GM12878 (cell line): ENCODE data around the gene SPTLC2. TPM values are rescaled to one million over a fixed set of nuclear protein-coding genes. Genes with fewer than 3 reads are reported as not detected.

Experiments used
- ATAC-seq: fragments of 200-7000 bp; cut with Tn5 transposase; 3 replicates; pipeline ENCODE4 v1.9.1; 2020; ENCODE audit warnings: mild to moderate bottlenecking, moderate library complexity
- BruUV-seq: library from RNA; stranded (reverse); fragments of 400-500 nt; replicated peaks from 2 replicates; lab custom pipeline; 2021; lab: Mats Ljungman, UMichigan
- CTCF ChIA-PET: fragments of 300-600 bp; sonication (Branson Sonifier 250); formaldehyde crosslinking; extraction: SDS; loops from one replicate; lab custom pipeline; 2021; ENCODE audit warnings: inconsistent platforms; lab: Yijun Ruan, JAX
- POLR2A ChIA-PET: fragments of 350-600 bp; formaldehyde crosslinking; extraction: SDS; loops from one replicate; lab custom pipeline; 2021; ENCODE audit warnings: inconsistent platforms; lab: Charles Lee
- RAD21 ChIA-PET: fragments of 300-600 bp; sonication (Branson Sonifier 250); formaldehyde crosslinking; loops from one replicate; lab custom pipeline; 2023; ENCODE audit warnings: antibody characterized with exemption; ENCODE audit not compliant: unreplicated experiment; lab: Charles Lee
- SMC1A ChIA-PET: fragments of 300-600 bp; sonication (Branson Sonifier 250); formaldehyde crosslinking; loops from one replicate; lab custom pipeline; 2023; ENCODE audit not compliant: unreplicated experiment, uncharacterized antibody; lab: Charles Lee
- DNase-seq: peaks from one replicate; pipeline ENCODE4 v3.0.0-alpha.2; 2011; ENCODE audit warnings: low read depth, low spot score
- FAIRE-seq: peaks from 3 replicates; lab custom pipeline; 2011; peaks lifted over from hg19 to GRCh38; lab: Jason Lieb, UNC
- H2AFZ ChIP-seq: 2 replicates; pipeline ENCODE4 v1.6.0; 2011; ENCODE audit warnings: low read depth, low read length, control low read depth; ENCODE audit not compliant: control insufficient read depth
- H3K27ac ChIP-seq: 2 replicates; pipeline ENCODE4 v1.5.1; 2011; ENCODE audit warnings: control low read depth; ENCODE audit not compliant: control insufficient read depth, insufficient read depth
- H3K27me3 ChIP-seq, 2 experiments: replicated peaks in 1 of 2; 2 replicates each; pipeline versions ENCODE4 v1.6.0 to v1.6.1; 2011; ENCODE audit warnings: low read length in 1 of 2; ENCODE audit not compliant: control insufficient read depth in 2 of 2, insufficient read depth in 2 of 2
- H3K36me3 ChIP-seq, 2 experiments: 2 replicates each; pipeline ENCODE4 v1.5.1; 2011; ENCODE audit warnings: low read length in 1 of 2; ENCODE audit not compliant: control insufficient read depth in 2 of 2, insufficient read depth in 2 of 2
- H3K4me1 ChIP-seq: 2 replicates; pipeline ENCODE4 v1.6.1; 2011; ENCODE audit warnings: mild to moderate bottlenecking, low read length, moderate library complexity, mixed read lengths; ENCODE audit not compliant: control insufficient read depth, insufficient read depth
- H3K4me2 ChIP-seq: 2 replicates; pipeline ENCODE4 v1.6.0; 2011; ENCODE audit warnings: control low read depth; ENCODE audit not compliant: control insufficient read depth, insufficient read depth
- H3K4me3 ChIP-seq: fragments of 200-600 bp; sonication (generic); 2 replicates; pipeline ENCODE4 v1.5.1; 2016
- H3K79me2 ChIP-seq: 2 replicates; pipeline ENCODE4 v1.6.0; 2011; ENCODE audit warnings: low read length; ENCODE audit not compliant: control insufficient read depth, insufficient read depth
- H3K9ac ChIP-seq: 2 replicates; pipeline ENCODE4 v1.8.0; 2011; ENCODE audit warnings: low read length, control low read depth, mixed read lengths; ENCODE audit not compliant: control insufficient read depth, insufficient read depth
- H3K9me3 ChIP-seq: replicated peaks from 3 replicates; pipeline ENCODE4 v1.5.1; 2011; ENCODE audit warnings: mild to moderate bottlenecking, low read length; ENCODE audit not compliant: control insufficient read depth, insufficient read depth
- H4K20me1 ChIP-seq: 2 replicates; pipeline ENCODE4 v1.6.0; 2011; ENCODE audit not compliant: control insufficient read depth, insufficient read depth
- CREB1 ChIP-seq: IDR thresholded peaks from 2 replicates; pipeline ENCODE4 v1.6.1; 2012; ENCODE audit warnings: low read depth, mild to moderate bottlenecking, inconsistent platforms
- HCFC1 ChIP-seq: fragments of 150-350 bp; IDR thresholded peaks from 2 replicates; pipeline ENCODE4 v1.6.1; 2014; ENCODE audit warnings: low read length
- IRF4 ChIP-seq: IDR thresholded peaks from 2 replicates; pipeline ENCODE4 v1.6.1; 2011; ENCODE audit warnings: low read depth, low read length
- KLF5 ChIP-seq: fragments of 450-650 bp; IDR thresholded peaks from 2 replicates; pipeline ENCODE4 v1.6.1; 2014; ENCODE audit warnings: mild to moderate bottlenecking; ENCODE audit not compliant: partially characterized antibody
- MXI1 ChIP-seq: fragments of 150-350 bp; IDR thresholded peaks from 2 replicates; pipeline ENCODE4 v1.6.1; 2011; ENCODE audit warnings: low read depth, mild to moderate bottlenecking, inconsistent platforms, low read length, improper control_type of control experiment
- NFXL1 ChIP-seq: fragments of 450-650 bp; IDR thresholded peaks from 2 replicates; pipeline ENCODE4 v1.6.1; 2017; ENCODE audit warnings: antibody characterized with exemption, mild to moderate bottlenecking, borderline replicate concordance
- NR2F1 ChIP-seq: fragments of 450-650 bp; conservative IDR thresholded peaks from 2 replicates; pipeline ENCODE4 v1.6.1; 2017; ENCODE audit warnings: mild to moderate bottlenecking
- NRF1 ChIP-seq: conservative IDR thresholded peaks from 2 replicates; pipeline ENCODE4 v1.6.1; 2011; ENCODE audit warnings: mild to moderate bottlenecking, low read depth, low read length, improper control_type of control experiment
- RBBP5 ChIP-seq: fragments of 200-600 bp; sonication (generic); conservative IDR thresholded peaks from 2 replicates; pipeline ENCODE4 v1.6.1; 2016
- RELA ChIP-seq: fragments of 450-650 bp; IDR thresholded peaks from 2 replicates; pipeline ENCODE4 v1.8.0; 2014; ENCODE audit warnings: borderline replicate concordance; ENCODE audit not compliant: partially characterized antibody
- SIX5 ChIP-seq: IDR thresholded peaks from 2 replicates; pipeline ENCODE4 v1.6.1; 2011; ENCODE audit warnings: mild to moderate bottlenecking, low read depth, low read length, moderate library complexity; ENCODE audit not compliant: severe bottlenecking
- SUPT20H ChIP-seq: IDR thresholded peaks from 2 replicates; pipeline ENCODE4 v1.6.1; 2011; ENCODE audit warnings: low read depth, mild to moderate bottlenecking, low read length, moderate library complexity, borderline replicate concordance; ENCODE audit not compliant: control insufficient read depth
- WRNIP1 ChIP-seq: IDR thresholded peaks from 2 replicates; pipeline ENCODE4 v1.6.1; 2011; ENCODE audit warnings: low read depth, low read length, improper control_type of control experiment, borderline replicate concordance
- WGBS: methylation state at CpG from one replicate; pipeline ENCODE4 v1.1.6; 2016; ENCODE audit warnings: low lambda C conversion rate; ENCODE audit not compliant: insufficient replicate concordance, insufficient coverage; ENCODE audit errors: missing lambda C conversion rate; 5-methylcytosine and 5-hydroxymethylcytosine counted together
- in situ Hi-C: fragments of 300-500 bp; cut with MboI; formaldehyde crosslinking; loops from 9 replicates; pipeline ENCODE4 v1.14.3; 2018; ENCODE audit warnings: mixed read lengths
- intact Hi-C: fragments of 100-400 bp; cut with micrococcal nuclease; formaldehyde crosslinking; loops from one replicate; pipeline ENCODE4 v1.14.2; 2022; ENCODE audit not compliant: unreplicated experiment
- polyA plus RNA-seq, 11 experiments: library from polyadenylated mRNA; depleted of rRNA in 4 of 11; unstranded in 6 of 11; stranded (reverse) in 5 of 11; fragments of >200 nt; fragmentation: Nextera tagmentation in 4 of 11; fragmentation: Illumina TruSeq in 1 of 11; extraction: Ambion mirVana in 4 of 11; extraction: Trizol in 1 of 11; gene quantifications; 1 replicate in 1 of 11; 2 replicates in 10 of 11; pipeline versions ENCODE4 v1.2.1 to v1.2.3, GENCODE V29; 2011 to 2016; ENCODE audit warnings: inconsistent platforms in 2 of 11, missing spikeins in 2 of 11, low read depth in 1 of 11
- total RNA-seq, 4 experiments: library from RNA; depleted of rRNA in 3 of 4; stranded (reverse); fragments of >200 nt in 3 of 4; fragmentation: Illumina TruSeq in 1 of 4; extraction: Trizol in 1 of 4; gene quantifications; 2 replicates each; pipeline versions ENCODE4 v1.2.1 to v1.2.3, GENCODE V29; 2013 to 2021
- TF ChIP-seq, protein P1 (sequence below): IDR thresholded peaks from 2 replicates; pipeline ENCODE4 v1.6.1; 2012; ENCODE audit warnings: low read depth, low read length, improper control_type of control experiment
- TF ChIP-seq, protein P2 (sequence below): IDR thresholded peaks from 2 replicates; pipeline ENCODE4 v1.6.1; 2012; ENCODE audit warnings: low read length, inconsistent platforms
- TF ChIP-seq, protein P3 (sequence below): fragments of 450-650 bp; IDR thresholded peaks from 2 replicates; pipeline ENCODE4 v1.6.1; 2016; ENCODE audit warnings: mild to moderate bottlenecking, moderate library complexity, borderline replicate concordance

Gene SPTLC2
- total and polyA plus RNA-seq, 10 of the 15 experiments (the other 5 are each of a cell fraction or from before 2014, with no cell fraction given): 6.9 to 35.1 (median 19.7) TPM

DNA sequence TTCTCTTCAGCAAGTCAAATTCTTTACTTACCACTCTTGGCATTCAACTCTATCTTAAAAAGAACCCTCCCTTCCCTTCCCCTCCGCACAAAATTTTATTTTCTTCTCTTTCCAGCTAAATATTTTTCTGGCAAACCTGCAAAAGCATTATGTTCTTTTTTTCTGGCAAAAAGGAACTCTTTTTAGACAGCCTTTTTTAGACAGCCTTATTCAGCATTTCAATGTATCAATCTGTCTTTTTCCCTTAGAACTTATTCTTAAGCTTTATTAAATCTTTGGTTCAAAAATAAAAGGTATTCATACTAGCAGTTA is 50.5 kb downstream of the SPTLC2 start (continued):
- TF ChIP-seq, protein P1, sequence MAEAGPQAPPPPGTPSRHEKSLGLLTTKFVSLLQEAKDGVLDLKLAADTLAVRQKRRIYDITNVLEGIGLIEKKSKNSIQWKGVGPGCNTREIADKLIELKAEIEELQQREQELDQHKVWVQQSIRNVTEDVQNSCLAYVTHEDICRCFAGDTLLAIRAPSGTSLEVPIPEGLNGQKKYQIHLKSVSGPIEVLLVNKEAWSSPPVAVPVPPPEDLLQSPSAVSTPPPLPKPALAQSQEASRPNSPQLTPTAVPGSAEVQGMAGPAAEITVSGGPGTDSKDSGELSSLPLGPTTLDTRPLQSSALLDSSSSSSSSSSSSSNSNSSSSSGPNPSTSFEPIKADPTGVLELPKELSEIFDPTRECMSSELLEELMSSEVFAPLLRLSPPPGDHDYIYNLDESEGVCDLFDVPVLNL: no peak
- no peak for TF ChIP-seq SUPT20H

DNA sequence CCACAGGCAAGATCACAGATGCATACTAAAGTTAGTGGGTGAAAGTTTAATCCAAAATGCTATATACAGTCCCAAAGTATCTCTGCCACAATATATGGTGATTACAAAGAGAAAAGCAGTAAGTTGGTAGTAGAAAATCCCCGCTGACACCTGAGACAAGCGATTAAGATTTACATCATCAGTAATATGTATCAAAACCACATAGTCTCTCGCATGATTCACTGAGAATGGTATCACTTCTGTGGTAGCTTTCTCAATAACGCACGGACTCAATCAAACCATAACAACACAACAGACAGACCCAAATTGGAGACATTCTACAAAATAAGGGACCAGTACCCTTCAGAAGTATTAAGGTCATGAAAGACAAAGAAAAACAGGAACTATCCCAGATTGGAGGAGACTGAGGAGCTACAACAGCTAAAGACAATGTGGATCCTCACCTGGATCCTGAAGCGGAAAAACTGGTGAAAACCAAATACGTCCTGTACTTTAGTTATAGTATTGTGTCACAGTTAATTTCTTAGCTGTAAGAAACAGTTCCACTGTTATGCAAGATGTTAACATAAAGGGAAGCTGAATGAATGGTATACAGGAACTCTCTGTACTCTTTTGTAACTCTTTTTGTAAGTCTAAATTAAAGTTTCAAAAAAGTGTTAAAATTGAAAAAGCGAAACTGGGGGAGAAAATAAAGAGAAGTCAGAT is 51.0 kb downstream of the SPTLC2 start:
- no peak for FAIRE-seq
- ChIA-PET POLR2A (interaction anchor here (0.6 kb wide), 1 partner anchor 593 kb away, joined by 4 read pairs; no protein-coding TSS in a partner anchor), SMC1A (interaction anchor here (2.3 kb wide), 1 partner anchor 13 kb away, joined by 10 read pairs; no protein-coding TSS in a partner anchor), RAD21 (interaction anchor here (0.6 to 0.7 kb wide), 2 partner anchors 52 to 104 kb away, joined by 3 read pairs; no protein-coding TSS in a partner anchor), CTCF (interaction anchor here (0.6 to 1.5 kb wide), 3 partner anchors 13 to 75 kb away, joined by 3 to 6 read pairs (median 5); no protein-coding TSS in a partner anchor)
- Histone ChIP-seq H3K4me2 (no peak overlapping the region), H3K4me3 (no peak overlapping the region), H3K9ac (no peak overlapping the region), H3K27ac (no peak overlapping the region), H2AFZ (no peak overlapping the region), H3K4me1 (no peaks in the 10 kb centered on the region), H4K20me1 (no peaks in the 10 kb centered on the region), H3K9me3 (no peaks in the 10 kb centered on the region), H3K27me3 (no peaks in the 10 kb centered on the region), H3K79me2 (no peaks in the 10 kb centered on the region), H3K36me3 (no peaks in the 10 kb centered on the region; a peak in 1 of 4 replicates)
- 79% methylated on average over 8 of the region's 8 CpGs for WGBS
- DNase-seq: no peak
- no peak for ATAC-seq
- in situ Hi-C loops (no loop called here), intact Hi-C loops (no loop called here)
- BruUV-seq: no TSS peak
- TF ChIP-seq, protein P2, sequence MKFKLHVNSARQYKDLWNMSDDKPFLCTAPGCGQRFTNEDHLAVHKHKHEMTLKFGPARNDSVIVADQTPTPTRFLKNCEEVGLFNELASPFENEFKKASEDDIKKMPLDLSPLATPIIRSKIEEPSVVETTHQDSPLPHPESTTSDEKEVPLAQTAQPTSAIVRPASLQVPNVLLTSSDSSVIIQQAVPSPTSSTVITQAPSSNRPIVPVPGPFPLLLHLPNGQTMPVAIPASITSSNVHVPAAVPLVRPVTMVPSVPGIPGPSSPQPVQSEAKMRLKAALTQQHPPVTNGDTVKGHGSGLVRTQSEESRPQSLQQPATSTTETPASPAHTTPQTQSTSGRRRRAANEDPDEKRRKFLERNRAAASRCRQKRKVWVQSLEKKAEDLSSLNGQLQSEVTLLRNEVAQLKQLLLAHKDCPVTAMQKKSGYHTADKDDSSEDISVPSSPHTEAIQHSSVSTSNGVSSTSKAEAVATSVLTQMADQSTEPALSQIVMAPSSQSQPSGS: no peak
- TF ChIP-seq IRF4 (no peak), RELA (no peak), CREB1 (no peak), SIX5 (no peak), NR2F1 (no peak), KLF5 (no peak), NRF1 (no peak), MXI1 (no peak), HCFC1 (no peak), NFXL1 (no peak), RBBP5 (no peak), WRNIP1 (no peak)
- TF ChIP-seq, protein P3, sequence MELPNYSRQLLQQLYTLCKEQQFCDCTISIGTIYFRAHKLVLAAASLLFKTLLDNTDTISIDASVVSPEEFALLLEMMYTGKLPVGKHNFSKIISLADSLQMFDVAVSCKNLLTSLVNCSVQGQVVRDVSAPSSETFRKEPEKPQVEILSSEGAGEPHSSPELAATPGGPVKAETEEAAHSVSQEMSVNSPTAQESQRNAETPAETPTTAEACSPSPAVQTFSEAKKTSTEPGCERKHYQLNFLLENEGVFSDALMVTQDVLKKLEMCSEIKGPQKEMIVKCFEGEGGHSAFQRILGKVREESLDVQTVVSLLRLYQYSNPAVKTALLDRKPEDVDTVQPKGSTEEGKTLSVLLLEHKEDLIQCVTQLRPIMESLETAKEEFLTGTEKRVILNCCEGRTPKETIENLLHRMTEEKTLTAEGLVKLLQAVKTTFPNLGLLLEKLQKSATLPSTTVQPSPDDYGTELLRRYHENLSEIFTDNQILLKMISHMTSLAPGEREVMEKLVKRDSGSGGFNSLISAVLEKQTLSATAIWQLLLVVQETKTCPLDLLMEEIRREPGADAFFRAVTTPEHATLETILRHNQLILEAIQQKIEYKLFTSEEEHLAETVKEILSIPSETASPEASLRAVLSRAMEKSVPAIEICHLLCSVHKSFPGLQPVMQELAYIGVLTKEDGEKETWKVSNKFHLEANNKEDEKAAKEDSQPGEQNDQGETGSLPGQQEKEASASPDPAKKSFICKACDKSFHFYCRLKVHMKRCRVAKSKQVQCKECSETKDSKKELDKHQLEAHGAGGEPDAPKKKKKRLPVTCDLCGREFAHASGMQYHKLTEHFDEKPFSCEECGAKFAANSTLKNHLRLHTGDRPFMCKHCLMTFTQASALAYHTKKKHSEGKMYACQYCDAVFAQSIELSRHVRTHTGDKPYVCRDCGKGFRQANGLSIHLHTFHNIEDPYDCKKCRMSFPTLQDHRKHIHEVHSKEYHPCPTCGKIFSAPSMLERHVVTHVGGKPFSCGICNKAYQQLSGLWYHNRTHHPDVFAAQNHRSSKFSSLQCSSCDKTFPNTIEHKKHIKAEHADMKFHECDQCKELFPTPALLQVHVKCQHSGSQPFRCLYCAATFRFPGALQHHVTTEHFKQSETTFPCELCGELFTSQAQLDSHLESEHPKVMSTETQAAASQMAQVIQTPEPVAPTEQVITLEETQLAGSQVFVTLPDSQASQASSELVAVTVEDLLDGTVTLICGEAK: no peak
